ENCODE data around the gene ZCCHC14. TPM values are rescaled to one million over a fixed set of nuclear protein-coding genes. Genes with fewer than 3 reads are reported as not detected.

Gene ZCCHC14
- total and polyA plus RNA-seq, 2 donors (not counting 1 experiment from before 2014, with no cell fraction given): 0.70 to 4.4 TPM

DNA sequence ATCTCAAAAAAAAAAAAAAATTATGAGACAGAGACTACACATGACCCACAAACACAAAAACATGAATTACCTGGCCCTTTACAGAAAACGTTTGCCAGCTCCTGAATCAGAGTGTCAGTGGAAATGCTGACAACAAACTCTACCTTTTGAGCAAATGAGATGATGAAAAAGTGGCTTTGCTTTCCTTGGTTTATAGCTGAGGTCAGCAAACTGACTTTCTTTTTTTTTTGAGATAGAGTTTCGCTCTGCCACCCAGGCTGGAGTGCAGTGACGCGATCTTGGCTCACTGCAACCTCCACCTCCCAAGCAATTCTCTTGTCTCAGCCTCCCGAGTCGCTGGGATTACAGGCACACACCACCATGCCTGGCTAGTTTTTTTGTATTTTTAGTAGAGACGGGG is 46.3 kb downstream of the ZCCHC14 start:
- no peak overlapping the region for H3K4me3 Mint-ChIP-seq
- intact Hi-C loops (cut with micrococcal nuclease): no loop called here
- no peaks in the 10 kb centered on the region for H3K4me1 Mint-ChIP-seq
- ATAC-seq (ENCODE audit: low read depth): no peak
- no peak overlapping the region for H3K27ac Mint-ChIP-seq
- Histone ChIP-seq H3K79me2 (ENCODE audit: control insufficient read depth, insufficient read depth, low read length) (no peaks in the 10 kb centered on the region), H2AFZ (ENCODE audit: insufficient read depth, low read depth, low read length, poor library complexity, severe bottlenecking) (no peak overlapping the region), H3K27ac (ENCODE audit: low read length in 2 of 2) (no peak overlapping the region), H4K20me1 (ENCODE audit: control insufficient read depth, insufficient read depth, low read length, poor library complexity, severe bottlenecking) (no peaks in the 10 kb centered on the region), H3K4me1 (ENCODE audit: control insufficient read depth in 2 of 2, insufficient read depth in 2 of 2, low read length in 2 of 2) (no peaks in the 10 kb centered on the region), H3K27me3 (replicated peaks in 1 of 4; ENCODE audit: control extremely low read depth in 1 of 4, control insufficient read depth in 3 of 4, insufficient read depth in 4 of 4, low read length in 3 of 4) (no peaks in the 10 kb centered on the region), H3K36me3 (replicated peaks in 1 of 2; ENCODE audit: control extremely low read depth in 1 of 2, control insufficient read depth in 1 of 2, extremely low read depth in 1 of 2, insufficient read depth in 2 of 2, low read length in 1 of 2) (no peaks in the 10 kb centered on the region), H3K9ac (ENCODE audit: low read length) (no peak overlapping the region), H3K9me3 (ENCODE audit: control extremely low read depth in 1 of 3, control insufficient read depth in 2 of 3, insufficient read depth in 1 of 3, low read length in 2 of 3) (peaks cover 0 to 5% (median 0%) of the 10 kb centered on the region in 3 donors), H3K4me3 (ENCODE audit: control extremely low read depth in 1 of 5, extremely low read depth in 1 of 5, insufficient read depth in 1 of 5, low read depth in 2 of 5, low read length in 4 of 5) (no peak overlapping the region), H3K4me2 (replicated peaks; ENCODE audit: low read depth, low read length, poor library complexity, severe bottlenecking) (no peak overlapping the region)
- TF ChIP-seq, protein P1, sequence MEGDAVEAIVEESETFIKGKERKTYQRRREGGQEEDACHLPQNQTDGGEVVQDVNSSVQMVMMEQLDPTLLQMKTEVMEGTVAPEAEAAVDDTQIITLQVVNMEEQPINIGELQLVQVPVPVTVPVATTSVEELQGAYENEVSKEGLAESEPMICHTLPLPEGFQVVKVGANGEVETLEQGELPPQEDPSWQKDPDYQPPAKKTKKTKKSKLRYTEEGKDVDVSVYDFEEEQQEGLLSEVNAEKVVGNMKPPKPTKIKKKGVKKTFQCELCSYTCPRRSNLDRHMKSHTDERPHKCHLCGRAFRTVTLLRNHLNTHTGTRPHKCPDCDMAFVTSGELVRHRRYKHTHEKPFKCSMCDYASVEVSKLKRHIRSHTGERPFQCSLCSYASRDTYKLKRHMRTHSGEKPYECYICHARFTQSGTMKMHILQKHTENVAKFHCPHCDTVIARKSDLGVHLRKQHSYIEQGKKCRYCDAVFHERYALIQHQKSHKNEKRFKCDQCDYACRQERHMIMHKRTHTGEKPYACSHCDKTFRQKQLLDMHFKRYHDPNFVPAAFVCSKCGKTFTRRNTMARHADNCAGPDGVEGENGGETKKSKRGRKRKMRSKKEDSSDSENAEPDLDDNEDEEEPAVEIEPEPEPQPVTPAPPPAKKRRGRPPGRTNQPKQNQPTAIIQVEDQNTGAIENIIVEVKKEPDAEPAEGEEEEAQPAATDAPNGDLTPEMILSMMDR (IDR thresholded peaks at IDR 0.05): no peak
- no peak for TF ChIP-seq EZH2 (IDR thresholded peaks at IDR 0.05; ENCODE audit: borderline replicate concordance, insufficient read depth, low read depth, low read length, poor library complexity, severe bottlenecking)
- ChIA-PET CTCF (no interaction called here), POLR2A (no interaction called here)
- WGBS (ENCODE audit: insufficient coverage): 100% methylated on average over 2 of the region's 7 CpGs
- H3K27me3 Mint-ChIP-seq: no peaks in the 10 kb centered on the region
- DNase-seq: no peak
- no peaks in the 10 kb centered on the region for H3K9me3 Mint-ChIP-seq (ENCODE audit: insufficient read depth)

DNA sequence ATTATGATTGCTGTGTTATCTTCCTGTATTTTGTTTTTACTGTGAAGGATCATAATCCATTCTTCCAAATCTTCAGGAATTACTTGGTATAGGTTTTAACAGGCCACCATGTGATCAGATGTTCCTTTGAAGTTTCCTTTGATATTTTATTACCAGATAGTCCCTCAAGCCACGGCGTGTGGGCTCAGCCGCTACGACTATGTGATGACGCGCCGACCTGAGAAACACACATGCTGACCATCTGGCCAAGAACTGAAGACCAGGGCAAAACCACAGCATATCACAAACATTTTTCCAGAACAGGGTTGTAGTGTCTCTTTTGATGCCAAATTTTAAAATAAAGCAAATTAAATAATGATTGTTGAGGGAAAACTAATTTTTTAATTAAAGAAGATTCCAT is 47.3 kb downstream of the ZCCHC14 start:
- Histone ChIP-seq H3K9ac (ENCODE audit: low read length) (no peak overlapping the region), H3K27ac (ENCODE audit: low read length in 2 of 2) (no peak overlapping the region), H3K79me2 (ENCODE audit: control insufficient read depth, insufficient read depth, low read length) (no peaks in the 10 kb centered on the region), H3K4me3 (ENCODE audit: control extremely low read depth in 1 of 5, extremely low read depth in 1 of 5, insufficient read depth in 1 of 5, low read depth in 2 of 5, low read length in 4 of 5) (no peak overlapping the region), H3K27me3 (replicated peaks in 1 of 4; ENCODE audit: control extremely low read depth in 1 of 4, control insufficient read depth in 3 of 4, insufficient read depth in 4 of 4, low read length in 3 of 4) (no peaks in the 10 kb centered on the region), H3K4me2 (replicated peaks; ENCODE audit: low read depth, low read length, poor library complexity, severe bottlenecking) (no peak overlapping the region), H3K4me1 (ENCODE audit: control insufficient read depth in 2 of 2, insufficient read depth in 2 of 2, low read length in 2 of 2) (no peaks in the 10 kb centered on the region), H2AFZ (ENCODE audit: insufficient read depth, low read depth, low read length, poor library complexity, severe bottlenecking) (no peak overlapping the region), H3K36me3 (replicated peaks in 1 of 2; ENCODE audit: control extremely low read depth in 1 of 2, control insufficient read depth in 1 of 2, extremely low read depth in 1 of 2, insufficient read depth in 2 of 2, low read length in 1 of 2) (no peaks in the 10 kb centered on the region), H3K9me3 (ENCODE audit: control extremely low read depth in 1 of 3, control insufficient read depth in 2 of 3, insufficient read depth in 1 of 3, low read length in 2 of 3) (peaks cover 0 to 5% (median 0%) of the 10 kb centered on the region in 3 donors), H4K20me1 (ENCODE audit: control insufficient read depth, insufficient read depth, low read length, poor library complexity, severe bottlenecking) (no peaks in the 10 kb centered on the region)
- no CpG with 5 or more reads among the region's 7 CpGs for WGBS (ENCODE audit: insufficient coverage)
- ChIA-PET POLR2A (no interaction called here), CTCF (interaction anchor here (0.7 kb wide), 1 partner anchor 449 kb away, joined by 3 read pairs; no protein-coding TSS in a partner anchor)
- ATAC-seq (ENCODE audit: low read depth): no peak
- Mint-ChIP-seq H3K27ac (no peak overlapping the region), H3K27me3 (no peaks in the 10 kb centered on the region), H3K4me1 (no peaks in the 10 kb centered on the region), H3K9me3 (ENCODE audit: insufficient read depth) (no peaks in the 10 kb centered on the region), H3K4me3 (no peak overlapping the region)
- no peak for TF ChIP-seq EZH2 (IDR thresholded peaks at IDR 0.05; ENCODE audit: borderline replicate concordance, insufficient read depth, low read depth, low read length, poor library complexity, severe bottlenecking)
- TF ChIP-seq, protein P1 (IDR thresholded peaks at IDR 0.05): no peak
- no peak for DNase-seq
- intact Hi-C loops (cut with micrococcal nuclease): no loop called here

Data from B cell (primary cell).